Measurements from ENCODE around the gene PRR20G.
"Not testable (repeated sequence)": the region's sequence is repeated elsewhere in the genome, so short reads cannot be mapped to it uniquely, and the experiment has no call there.

The PRR20G gene
- total RNA-seq = 0 reads per million in 4 experiments

GRCh38 chr3:127287840-127288239 is at the start of gene PRR20G:
Gene PRR20G (minus strand): TSS chr3:127288046. CDS start chr3:127287365, 681 bp downstream.
- no peak for DNase-seq

GRCh38 chr3:127337001-127337400 is 49.2 kb upstream of the PRR20G start:
- no peak for DNase-seq

- DNase-seq = no peak
Measured at GRCh38 chr3:127336101-127336500, 48.3 kb upstream of the PRR20G start.

- no peak for DNase-seq
Measured at GRCh38 chr3:127330385-127330784, 42.5 kb upstream of the PRR20G start.

GRCh38 chr3:127329631-127330285 is 41.9 kb upstream of the PRR20G start:
- no peak for DNase-seq

- no peak for DNase-seq
Measured at GRCh38 chr3:127328421-127328820, 40.6 kb upstream of the PRR20G start.

- no peak for DNase-seq
Measured at GRCh38 chr3:127326341-127326740, 38.5 kb upstream of the PRR20G start.

- DNase-seq = no peak
Measured at GRCh38 chr3:127325629-127325961, 37.7 kb upstream of the PRR20G start.

- no peak for DNase-seq
Measured at GRCh38 chr3:127324913-127325628, 37.2 kb upstream of the PRR20G start.

GRCh38 chr3:127324076-127324475 is 36.2 kb upstream of the PRR20G start:
- no peak for DNase-seq

GRCh38 chr3:127323581-127323980 is 35.7 kb upstream of the PRR20G start:
- DNase-seq = no peak

- DNase-seq = no peak
Measured at GRCh38 chr3:127321371-127321770, 33.5 kb upstream of the PRR20G start.

- DNase-seq = no peak
Measured at GRCh38 chr3:127320529-127321121, 32.8 kb upstream of the PRR20G start.

- no peak for DNase-seq
Measured at GRCh38 chr3:127316685-127317084, 28.8 kb upstream of the PRR20G start.

GRCh38 chr3:127312818-127313217 is 25.0 kb upstream of the PRR20G start:
- no peak for DNase-seq

GRCh38 chr3:127308821-127309220 is 21.0 kb upstream of the PRR20G start:
- DNase-seq = not testable (repeated sequence)

GRCh38 chr3:127307916-127308315 is 20.1 kb upstream of the PRR20G start:
- DNase-seq = no peak

- no peak for DNase-seq
Measured at GRCh38 chr3:127307112-127307835, 19.4 kb upstream of the PRR20G start.

GRCh38 chr3:127306361-127307111 is 18.7 kb upstream of the PRR20G start:
- no peak for DNase-seq

GRCh38 chr3:127305499-127306060 is 17.7 kb upstream of the PRR20G start:
- DNase-seq = no peak

- DNase-seq = no peak
Measured at GRCh38 chr3:127304121-127304744, 16.4 kb upstream of the PRR20G start.

- DNase-seq = no peak
Measured at GRCh38 chr3:127299276-127299675, 11.4 kb upstream of the PRR20G start.

Data from effector CD8-positive, alpha-beta T cell (primary cell).